Retinal pigment epithelial cell (primary cell): ENCODE results near the gene LETMD1.

Source experiments
- DNase-seq: peaks from one replicate; pipeline ENCODE4 v3.0.0-alpha.2; 2010; ENCODE audit warnings: low read depth
- H3K4me3 ChIP-seq: 2 replicates; pipeline ENCODE4 v1.5.1; 2011; ENCODE audit warnings: mild to moderate bottlenecking, low read length, control low read depth, moderate library complexity
- CTCF ChIP-seq: conservative IDR thresholded peaks from 2 replicates; pipeline ENCODE4 v1.5.1; 2011; ENCODE audit warnings: low read depth, low read length, control low read depth, inconsistent platforms

LETMD1 gene

GRCh38 chr12:51108136-51108535 lies 60.0 kb downstream of the LETMD1 start:
- TF ChIP-seq CTCF = no peak
- H3K4me3 ChIP-seq = no peak overlapping the region
- no peak for DNase-seq
